Choroid plexus epithelial cell (primary cell): ENCODE data around the gene ZNF860.
"Not testable (repeated sequence)": the region's sequence is repeated elsewhere in the genome, so short reads cannot be mapped to it uniquely, and the experiment has no call there.

ENCODE experiments used
- DNase-seq: peaks from one replicate; pipeline ENCODE4 v3.0.0-alpha.2; 2010; ENCODE audit warnings: low read depth
- H3K4me3 ChIP-seq: 2 replicates; pipeline ENCODE4 v1.5.1; 2011; ENCODE audit warnings: low read depth, mild to moderate bottlenecking, control low read depth, low read length, moderate library complexity
- TF ChIP-seq, protein P1 (sequence below): conservative IDR thresholded peaks from 2 replicates; pipeline ENCODE4 v1.5.1; 2011; ENCODE audit warnings: low read depth, mild to moderate bottlenecking, control low read depth, inconsistent platforms, low read length, moderate library complexity

ZNF860 gene

GRCh38 chr3:31993843-31994242 lies 12.3 kb downstream of the ZNF860 start:
- TF ChIP-seq, protein P1, sequence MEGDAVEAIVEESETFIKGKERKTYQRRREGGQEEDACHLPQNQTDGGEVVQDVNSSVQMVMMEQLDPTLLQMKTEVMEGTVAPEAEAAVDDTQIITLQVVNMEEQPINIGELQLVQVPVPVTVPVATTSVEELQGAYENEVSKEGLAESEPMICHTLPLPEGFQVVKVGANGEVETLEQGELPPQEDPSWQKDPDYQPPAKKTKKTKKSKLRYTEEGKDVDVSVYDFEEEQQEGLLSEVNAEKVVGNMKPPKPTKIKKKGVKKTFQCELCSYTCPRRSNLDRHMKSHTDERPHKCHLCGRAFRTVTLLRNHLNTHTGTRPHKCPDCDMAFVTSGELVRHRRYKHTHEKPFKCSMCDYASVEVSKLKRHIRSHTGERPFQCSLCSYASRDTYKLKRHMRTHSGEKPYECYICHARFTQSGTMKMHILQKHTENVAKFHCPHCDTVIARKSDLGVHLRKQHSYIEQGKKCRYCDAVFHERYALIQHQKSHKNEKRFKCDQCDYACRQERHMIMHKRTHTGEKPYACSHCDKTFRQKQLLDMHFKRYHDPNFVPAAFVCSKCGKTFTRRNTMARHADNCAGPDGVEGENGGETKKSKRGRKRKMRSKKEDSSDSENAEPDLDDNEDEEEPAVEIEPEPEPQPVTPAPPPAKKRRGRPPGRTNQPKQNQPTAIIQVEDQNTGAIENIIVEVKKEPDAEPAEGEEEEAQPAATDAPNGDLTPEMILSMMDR = no peak

GRCh38 chr3:31995026-31995425 lies 13.5 kb downstream of the ZNF860 start:
- not testable (repeated sequence) for H3K4me3 ChIP-seq, DNase-seq

More at GRCh38 chr3:31993843-31994242, 12.3 kb downstream of the ZNF860 start:
- no peak for DNase-seq
- no peak overlapping the region for H3K4me3 ChIP-seq

DNA sequence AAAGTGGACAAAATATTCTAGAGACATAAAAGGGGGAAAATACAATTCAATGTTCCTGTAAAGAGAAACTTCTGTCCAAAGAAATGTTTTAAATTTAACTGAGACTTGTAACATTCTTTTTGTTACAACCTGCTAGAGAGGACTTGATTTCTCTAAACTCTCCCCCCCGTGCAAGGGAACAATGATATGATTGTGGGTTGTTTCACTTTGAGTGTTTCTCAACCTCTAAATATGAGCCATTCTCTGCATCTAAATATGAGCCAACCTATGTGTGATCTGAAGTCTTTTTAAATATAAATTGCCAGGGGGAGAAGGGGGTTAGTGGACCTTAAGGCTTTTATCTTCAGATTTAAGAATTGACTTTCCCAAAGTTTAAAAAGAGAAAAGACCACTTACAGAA lies 14.6 kb downstream of the ZNF860 start:
- no peak overlapping the region for H3K4me3 ChIP-seq
- TF ChIP-seq, protein P1 = no peak
- DNase-seq = no peak

DNA sequence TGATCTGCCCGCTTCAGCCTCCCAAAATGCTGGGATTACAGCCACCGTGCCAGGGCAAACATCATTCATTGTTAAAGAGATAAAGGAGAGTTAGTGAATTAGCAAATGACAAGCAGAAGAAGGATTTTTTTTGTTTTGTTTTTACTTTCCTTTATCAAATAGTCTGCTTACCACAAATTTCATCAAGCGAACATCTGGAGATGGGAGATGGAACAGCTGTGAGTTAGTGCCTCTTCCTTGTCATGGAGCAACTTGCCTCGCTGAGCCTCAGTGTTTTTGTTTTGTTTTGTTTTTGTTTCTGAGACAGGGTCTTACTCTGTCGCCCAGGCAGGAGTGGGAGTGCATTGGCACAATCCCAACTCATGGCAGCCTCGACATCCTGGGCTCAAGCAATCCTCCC lies 15.9 kb downstream of the ZNF860 start:
- TF ChIP-seq, protein P1 = no peak
- H3K4me3 ChIP-seq = no peak overlapping the region
- no peak for DNase-seq

- TF ChIP-seq, protein P1 = no peak
- no peak overlapping the region for H3K4me3 ChIP-seq
Observed at GRCh38 chr3:31999907-32000439, 18.4 kb downstream of the ZNF860 start.

DNA sequence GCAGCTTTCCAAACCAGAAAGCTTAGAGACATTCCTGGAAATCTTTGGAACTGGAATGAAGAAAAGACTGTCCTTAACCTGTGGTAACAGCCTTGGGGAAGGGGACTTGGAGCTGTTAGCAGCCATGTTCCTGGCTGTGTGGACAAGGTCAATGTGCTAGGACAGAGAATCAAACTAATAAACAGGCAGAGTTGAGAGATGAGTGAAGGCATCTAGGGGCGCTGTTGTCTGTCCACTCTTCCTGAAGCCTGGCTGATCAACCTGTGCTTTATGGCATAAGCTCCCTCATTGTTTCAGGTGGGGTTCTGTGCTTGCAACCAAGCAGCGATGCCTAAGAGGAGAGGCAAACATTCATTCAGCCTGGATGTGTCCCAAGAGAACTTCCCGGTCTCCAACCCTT lies 19.3 kb downstream of the ZNF860 start:
- TF ChIP-seq, protein P1 = no peak
- no peak for DNase-seq
- no peak overlapping the region for H3K4me3 ChIP-seq

More at GRCh38 chr3:31999907-32000439, 18.4 kb downstream of the ZNF860 start:
- no peak for DNase-seq

DNA sequence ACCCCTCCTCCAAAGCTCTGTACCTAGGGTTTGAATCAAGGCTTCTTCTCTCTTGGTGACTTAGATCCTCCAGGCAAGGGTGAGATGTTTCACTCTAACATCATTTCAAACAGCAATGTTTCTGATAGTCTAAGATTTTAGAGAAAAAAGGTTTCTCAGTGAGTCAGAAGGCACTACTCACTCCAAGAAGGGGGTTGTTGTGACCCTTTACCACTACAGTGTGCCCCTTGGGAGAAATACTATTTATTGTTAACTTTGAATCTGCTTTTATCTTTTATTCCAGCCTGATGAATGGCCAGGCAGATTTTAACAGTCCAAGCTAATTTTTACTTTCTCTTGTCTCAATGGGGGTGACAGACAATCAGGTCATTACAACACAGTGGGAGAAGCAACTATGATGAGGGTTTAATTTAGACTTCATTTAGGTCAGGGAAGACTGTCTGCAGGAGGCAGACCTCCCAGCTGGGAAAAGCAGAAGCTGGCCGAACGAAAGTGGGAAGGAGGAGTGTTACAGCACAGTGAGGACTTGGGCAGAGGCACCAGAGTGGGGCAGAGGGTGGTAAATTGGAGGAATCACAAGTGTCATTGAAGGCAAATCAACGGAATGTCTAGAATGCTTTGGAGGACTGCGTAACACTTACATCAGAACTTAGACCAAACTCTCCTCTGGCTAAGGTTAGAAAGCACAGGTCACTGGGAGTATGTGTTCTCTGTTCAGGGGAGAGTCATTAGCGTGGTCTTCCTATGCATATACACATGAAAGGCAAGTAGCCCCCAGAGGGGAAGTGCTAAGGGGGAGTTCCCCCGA lies 21.2 kb downstream of the ZNF860 start:
- DNase-seq = no peak
- H3K4me3 ChIP-seq = no peak overlapping the region
- TF ChIP-seq, protein P1 = no peak
